SH-SY5Y (cell line): ENCODE measurements around the gene PSRC1.

Source experiments
- GATA2 ChIP-seq: IDR thresholded peaks from 2 replicates; pipeline ENCODE4 v1.6.1; 2011; ENCODE audit warnings: mild to moderate bottlenecking, low read depth, low read length
- GATA3 ChIP-seq: IDR thresholded peaks from 2 replicates; pipeline ENCODE4 v1.6.1; 2011; ENCODE audit warnings: low read depth, mild to moderate bottlenecking, low read length, moderate library complexity

PSRC1 gene

DNA sequence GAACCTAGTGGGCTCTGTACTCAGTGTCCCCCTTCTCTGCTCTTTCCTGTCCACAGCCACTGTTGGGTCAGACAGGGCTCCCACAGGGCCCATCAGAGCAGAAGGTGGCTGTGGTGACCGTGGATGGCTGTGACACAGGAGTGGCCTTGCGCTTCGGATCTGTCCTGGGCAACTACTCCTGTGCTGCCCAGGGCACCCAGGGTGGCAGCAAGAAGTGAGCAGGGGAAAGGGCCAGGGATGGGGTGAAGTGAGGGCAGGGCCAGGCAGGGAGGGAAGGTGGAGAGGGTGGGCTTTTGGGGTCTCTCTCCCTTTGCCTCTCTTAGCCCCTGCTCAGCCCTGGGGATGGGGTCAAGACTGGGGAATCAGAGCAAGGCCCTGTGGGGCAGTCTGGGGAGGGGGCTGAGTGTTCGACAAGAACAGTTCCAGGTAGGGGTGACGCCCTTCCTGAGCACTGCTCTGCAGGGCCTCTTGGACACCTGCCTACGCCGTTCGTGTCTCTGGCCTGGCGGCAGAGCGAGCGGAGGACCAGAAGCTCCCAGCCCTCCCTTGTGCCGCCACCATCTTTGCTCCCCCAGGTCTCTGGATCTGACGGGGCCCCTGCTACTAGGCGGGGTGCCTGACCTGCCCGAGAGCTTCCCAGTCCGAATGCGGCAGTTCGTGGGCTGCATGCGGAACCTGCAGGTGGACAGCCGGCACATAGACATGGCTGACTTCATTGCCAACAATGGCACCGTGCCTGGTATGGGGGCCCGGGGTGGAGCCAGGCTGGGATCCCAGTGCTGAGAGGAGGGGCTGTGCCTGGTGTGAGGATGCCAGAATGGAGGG, 20.5 kb downstream of the PSRC1 start:
- TF ChIP-seq GATA3 (no peak), GATA2 (no peak)

DNA sequence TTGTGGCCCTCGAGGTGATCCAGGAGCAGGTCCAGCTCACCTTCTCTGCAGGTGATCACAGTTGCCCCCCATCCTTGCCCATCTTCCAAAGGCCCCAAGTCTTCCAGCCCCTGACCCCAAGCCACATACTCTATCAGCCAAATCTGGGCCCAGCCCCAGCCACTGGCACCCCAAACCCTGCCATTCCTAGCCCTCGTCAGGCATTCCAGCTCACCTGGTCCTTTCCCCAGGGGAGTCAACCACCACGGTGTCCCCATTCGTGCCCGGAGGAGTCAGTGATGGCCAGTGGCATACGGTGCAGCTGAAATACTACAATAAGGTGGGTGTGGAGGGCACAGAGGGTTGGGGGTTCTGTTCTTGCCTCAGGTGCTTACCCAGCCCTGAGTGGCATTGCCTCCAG, 21.4 kb downstream of the PSRC1 start:
- TF ChIP-seq GATA2 (no peak), GATA3 (no peak)

DNA sequence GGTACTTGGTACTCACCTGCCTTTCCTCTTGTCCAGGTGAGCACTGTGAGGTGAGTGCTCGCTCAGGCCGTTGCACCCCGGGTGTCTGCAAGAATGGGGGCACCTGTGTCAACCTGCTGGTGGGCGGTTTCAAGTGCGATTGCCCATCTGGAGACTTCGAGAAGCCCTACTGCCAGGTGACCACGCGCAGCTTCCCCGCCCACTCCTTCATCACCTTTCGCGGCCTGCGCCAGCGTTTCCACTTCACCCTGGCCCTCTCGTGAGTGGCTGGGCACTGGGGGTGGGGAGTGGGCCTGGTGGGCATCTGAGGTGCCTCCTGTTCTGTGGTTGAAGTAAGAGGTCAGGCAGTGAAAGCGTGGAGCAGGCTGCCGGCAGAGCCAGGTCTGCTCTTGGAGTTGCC, 21.9 kb downstream of the PSRC1 start:
- TF ChIP-seq GATA3 = no peak
- TF ChIP-seq GATA2 = no peak

DNA sequence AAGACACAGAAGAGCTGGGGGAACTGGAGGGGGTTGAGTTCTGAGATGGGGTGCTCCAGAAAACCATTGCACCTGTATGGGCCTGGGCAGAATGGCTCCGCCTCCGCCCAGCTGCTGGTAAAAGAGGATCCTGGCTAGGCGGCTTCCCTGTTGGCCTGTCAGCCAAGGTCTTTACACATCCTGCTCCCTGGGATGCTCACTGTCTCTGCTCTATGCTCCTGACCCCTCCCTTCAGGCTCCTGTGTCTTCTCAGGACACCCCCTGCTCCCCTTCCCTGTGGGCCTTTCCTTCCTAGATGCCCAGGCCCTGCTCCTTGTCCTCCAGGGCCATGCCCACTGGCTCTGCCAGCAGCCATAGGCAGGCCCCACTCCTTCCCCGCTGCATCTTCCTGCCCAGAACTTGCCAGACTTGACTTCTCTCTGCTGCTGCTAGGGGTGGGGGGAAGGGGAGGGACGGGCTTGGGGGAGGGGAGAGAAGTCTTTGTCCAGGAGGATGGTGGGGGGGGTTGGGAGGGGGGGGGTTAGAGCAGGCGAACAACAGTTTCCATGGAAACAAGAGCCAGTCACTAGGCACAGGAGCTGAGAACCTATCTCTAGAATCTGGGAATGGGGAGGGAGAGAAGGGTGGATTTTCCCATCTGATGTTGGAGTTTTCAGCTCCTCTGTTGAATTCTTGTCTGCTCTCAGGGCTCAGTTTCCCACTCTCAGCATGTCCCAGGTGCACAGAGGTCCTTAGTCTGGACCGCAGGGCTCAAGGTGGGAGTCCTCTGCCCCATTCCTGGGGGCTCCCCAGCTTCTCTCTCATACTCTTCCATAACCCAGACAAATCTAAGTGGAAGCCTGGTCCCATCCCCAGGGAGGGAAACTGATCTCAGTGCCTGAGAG, 23.0 kb downstream of the PSRC1 start:
- TF ChIP-seq GATA2 (peak; percentile 52), GATA3 (no peak)

DNA sequence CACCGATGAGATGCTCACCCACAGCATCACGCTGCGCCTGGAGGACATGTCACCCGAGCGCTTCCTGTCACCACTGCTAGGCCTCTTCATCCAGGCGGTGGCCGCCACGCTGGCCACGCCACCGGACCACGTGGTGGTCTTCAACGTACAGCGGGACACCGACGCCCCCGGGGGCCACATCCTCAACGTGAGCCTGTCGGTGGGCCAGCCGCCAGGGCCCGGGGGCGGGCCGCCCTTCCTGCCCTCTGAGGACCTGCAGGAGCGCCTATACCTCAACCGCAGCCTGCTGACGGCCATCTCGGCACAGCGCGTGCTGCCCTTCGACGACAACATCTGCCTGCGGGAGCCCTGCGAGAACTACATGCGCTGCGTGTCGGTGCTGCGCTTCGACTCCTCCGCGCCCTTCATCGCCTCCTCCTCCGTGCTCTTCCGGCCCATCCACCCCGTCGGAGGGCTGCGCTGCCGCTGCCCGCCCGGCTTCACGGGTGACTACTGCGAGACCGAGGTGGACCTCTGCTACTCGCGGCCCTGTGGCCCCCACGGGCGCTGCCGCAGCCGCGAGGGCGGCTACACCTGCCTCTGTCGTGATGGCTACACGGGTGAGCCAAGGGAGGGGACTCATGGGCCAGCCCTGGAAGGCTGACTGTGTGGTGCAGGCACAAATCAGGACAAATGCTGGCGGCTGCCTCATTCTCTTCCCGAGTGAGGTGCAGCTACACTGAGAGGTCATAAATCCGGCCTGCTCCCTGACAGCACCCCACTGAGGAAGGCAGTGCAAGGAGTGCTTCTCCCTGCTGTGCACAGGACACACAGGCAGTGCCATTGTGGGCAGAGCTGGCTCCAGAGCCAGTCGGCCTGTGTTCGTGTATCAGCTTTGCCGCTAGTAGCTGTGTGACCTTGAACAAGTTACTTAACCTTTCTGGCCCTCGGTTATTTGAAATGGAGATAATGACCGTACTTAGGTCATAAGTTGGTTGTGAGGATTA, 24.2 kb downstream of the PSRC1 start:
- TF ChIP-seq GATA3 (no peak), GATA2 (no peak)

DNA sequence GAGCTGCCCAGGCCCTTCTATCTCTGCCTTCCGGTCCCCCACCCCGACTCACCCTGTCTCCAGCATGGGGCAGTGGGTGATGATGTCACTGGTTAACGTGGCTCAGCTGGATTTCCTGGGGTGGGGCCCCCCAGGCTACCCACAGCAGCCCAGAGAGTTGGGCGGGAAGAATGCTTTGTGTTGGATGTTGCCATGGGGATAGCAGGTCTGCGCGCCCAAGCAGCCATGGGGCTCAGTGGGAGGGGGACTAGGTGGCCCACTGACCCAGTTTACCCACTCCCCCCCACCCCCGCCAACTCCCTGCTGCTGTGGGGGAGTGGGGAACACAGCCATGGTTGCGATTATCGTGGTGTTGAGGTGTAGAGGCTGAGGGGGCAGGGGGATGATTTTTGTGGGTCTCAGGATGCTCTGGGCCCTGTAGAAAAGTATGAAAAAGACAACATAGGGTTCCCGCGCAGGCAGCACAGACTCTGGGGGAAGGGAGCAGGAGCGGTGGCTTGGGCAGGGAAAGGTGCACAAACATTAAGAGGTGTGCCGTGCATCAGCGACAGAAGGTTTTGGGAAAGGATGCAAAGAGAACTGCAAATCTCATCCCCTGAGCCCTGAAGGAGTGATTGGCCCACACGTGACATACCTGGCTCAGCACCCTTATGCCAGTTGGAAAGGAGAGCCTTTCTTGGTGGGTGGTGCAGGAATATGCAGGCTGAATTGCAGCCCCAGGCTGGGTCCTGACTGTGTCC, 25.1 kb downstream of the PSRC1 start:
- no peak for TF ChIP-seq GATA2
- TF ChIP-seq GATA3 = no peak

DNA sequence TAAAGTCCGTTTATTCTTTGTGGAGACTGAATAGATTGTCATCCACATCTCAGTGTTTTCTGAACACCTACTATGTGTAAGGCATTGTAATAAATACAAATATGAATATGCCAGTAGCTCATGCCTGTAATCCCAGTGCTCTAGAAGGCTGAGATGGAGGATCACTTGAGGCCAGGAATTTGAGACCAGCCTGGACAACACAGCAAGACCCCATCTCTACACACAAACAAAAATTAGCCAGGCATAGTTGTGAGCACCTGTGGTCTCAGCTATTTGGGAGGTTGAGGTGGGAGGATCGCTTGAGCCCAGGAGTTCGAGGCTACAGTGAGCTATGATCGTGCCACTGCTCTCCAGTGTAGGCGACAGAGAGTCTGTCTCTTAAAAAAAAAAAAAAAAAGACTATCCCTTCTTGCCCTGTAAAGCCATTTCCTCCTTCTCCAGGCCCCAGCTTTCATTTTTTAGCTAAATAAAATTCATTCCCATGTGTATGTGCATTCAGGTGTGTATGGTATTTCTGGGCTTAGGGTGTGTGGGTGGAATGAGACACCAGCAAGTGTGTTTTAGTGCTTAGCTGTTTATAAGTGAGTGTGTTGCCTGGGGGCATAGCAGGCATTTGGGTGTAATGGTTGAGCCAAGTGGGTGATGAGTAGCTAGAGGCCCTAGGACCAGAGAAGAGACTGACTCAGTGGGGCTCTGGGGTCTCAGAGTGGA, 25.8 kb downstream of the PSRC1 start:
- TF ChIP-seq GATA2 (no peak), GATA3 (no peak)

DNA sequence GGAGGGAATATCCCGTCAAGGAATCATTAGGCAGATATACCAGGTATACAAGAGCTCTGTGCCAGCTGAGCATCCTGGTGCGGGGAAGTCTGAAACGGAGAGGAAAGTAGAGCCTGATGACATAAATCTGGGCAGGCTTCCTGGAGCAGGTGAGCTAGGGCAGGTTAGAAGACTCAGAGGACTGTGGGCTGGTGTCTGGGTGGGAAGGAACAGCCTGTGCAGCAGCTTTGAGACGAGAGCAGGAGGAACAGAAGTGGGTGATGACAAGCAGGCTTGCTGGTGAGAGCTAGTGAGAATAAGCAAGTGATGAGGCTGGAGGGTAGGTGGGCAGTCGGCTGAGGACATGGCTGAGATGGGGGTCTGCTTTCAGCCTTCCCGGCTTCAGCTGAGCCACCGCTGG, 26.9 kb downstream of the PSRC1 start:
- TF ChIP-seq GATA2 (no peak), GATA3 (no peak)

DNA sequence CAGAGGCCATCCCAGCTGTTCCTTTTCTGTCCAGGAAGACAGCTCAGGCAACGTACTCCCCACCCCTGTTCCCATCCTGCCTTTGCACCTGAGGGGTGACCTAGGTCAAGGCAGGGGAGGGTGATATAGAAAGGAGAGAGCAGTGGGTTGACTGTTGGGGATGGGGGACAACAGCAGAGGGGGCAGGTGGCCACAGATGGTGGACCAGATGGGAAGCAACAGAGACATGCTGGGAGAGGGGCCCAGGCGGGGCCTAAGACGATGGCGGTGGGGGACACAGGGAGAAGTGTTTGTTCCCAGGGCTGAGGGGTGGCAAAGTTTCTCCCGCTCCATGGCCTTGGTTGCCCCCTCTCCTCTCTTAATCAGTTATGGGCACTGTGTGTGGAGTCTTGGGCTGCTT, 27.3 kb downstream of the PSRC1 start:
- TF ChIP-seq GATA2 (no peak), GATA3 (no peak)

DNA sequence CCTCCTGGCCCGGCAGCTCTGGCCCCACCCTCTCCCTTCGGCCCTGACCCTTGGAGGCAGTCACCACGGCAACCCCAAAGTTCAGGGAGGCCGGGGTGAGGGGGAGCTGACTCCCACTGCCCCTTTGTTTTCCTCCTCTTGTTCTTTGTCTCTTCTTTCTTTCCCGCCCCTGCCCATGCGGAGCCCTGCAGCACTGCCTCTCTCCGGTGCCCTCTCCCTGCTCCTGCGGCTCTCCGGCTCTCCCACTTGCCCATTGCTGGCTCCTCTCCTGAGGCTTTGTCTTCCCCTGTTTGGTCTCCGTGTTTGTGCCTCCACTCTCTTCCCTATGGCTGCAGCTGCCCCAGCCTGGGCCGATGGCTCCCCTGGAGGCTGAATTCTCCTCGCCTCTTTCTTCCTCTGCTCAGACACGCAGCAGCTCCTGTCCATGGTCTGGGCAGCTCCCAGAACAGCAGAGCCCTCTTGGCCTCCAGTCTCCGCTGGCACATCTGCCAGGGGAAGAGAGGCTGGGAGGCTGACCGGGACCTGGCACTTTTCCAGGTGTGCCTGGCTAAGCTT, 27.8 kb downstream of the PSRC1 start:
- no peak for TF ChIP-seq GATA2
- TF ChIP-seq GATA3 = no peak

DNA sequence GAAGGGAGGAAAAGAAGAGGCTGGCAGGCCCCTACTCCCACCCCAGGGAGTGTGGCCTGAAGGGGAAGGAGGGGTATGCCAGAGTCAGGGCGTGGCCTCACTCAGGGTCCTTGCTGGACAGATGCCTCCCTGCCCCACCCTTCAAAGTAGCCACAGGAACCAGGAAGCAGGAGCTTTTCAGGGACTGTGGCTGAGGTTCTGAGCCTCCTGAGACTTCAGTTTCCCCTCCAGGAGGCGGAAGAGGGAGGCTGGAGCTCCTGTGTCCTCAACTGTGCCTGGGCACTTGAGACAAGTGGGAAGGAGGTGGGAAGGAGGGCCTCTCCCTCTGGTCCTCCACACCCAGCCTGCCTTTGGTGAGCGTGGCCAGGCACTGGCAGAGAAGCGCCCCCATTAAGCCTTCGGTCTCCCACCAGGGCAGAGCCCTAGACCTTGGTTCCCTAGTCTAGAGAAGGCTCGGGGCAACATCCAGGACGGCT, 28.3 kb downstream of the PSRC1 start:
- TF ChIP-seq GATA2 (no peak), GATA3 (no peak)

DNA sequence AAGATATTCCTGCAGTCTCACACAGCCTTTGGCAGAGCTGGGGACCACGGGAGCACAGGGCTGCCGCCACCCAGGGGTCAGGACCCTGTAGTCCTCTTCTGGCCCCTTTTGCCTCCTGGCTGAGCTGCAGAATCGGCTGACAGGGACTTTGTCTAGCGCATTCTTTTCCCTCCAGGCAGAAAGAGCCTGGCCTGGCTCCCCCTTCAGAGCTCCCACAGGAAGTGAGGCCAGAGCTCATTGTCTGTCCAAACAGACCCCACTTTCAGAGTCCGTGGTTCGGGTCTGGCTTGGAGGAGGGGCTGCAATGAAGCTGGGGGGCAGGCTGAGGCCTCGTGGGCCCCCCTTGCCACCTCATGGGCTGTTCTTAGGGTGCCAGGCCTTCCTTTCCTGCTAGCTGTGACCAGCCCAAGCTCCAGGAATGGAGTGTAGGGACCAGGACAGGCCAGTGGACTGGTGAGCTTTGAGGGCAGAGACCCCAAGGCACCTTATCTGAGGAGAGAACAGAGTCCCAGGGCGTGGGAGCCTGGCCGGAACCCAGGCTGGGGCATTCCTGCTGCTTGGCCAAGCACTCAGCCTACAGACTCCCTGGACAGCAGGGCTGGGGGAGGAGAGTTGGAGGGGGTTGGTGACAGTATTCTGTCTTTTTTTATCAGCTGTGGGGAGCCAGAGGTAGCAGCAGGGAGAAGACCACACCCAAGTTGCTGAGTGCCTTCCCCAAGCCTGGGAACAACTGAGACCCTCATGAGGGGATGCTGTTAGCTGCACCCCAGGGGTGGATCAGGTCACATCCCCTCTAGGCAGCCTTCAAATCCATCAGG, 28.9 kb downstream of the PSRC1 start:
- no peak; the same call in 1 of the 2 replicates for TF ChIP-seq GATA2
- no peak for TF ChIP-seq GATA3
